ENCODE measurements around the gene CHRM5.
A peak's percentile ranks its signal among the peaks of the same experiment; 100 is the strongest.

CHRM5 gene

DNA sequence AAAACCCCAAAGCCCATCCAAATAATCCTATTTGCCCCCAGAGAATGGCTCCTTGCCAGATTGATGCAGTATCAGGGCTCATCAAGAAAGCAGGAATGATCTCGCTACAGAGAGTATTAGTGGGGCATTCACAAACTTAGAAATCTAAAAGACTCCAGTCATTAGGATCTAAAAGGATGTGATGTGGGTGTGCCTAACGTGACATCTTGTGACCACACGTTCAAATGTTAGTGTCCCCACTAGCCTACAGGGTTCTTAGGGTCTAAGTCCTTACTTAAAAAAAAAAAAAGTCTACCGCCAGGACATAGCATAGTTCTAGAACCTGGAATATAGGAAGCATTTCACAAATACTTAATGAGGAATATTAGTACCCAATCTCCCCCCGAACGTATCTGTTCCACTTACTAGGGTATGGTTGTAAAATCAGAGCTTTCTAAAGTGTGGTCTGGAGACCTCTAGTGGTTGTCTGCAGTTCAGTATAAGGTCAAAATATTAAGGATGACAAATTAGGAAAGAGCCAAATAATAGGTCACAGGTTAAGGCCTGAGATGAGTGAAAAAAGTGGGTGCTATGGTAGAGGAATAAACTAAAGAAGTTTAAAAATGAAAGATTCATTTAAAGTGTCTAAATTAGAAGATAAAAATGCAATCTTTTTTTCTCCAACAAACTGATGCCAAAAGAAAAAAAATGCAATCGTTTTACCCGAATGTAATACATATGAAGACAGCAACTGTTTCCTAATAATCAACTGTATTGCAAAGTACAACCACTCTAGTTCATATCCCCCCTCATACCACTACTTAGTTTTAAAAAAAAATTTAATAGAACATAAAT lies 4.2 kb upstream of the CHRM5 start:
- Histone ChIP-seq H3K36me3 (ENCODE audit: insufficient read depth, low read length) (no peaks in the 10 kb centered on the region), H3K27me3 (ENCODE audit: insufficient read depth, low read length, poor library complexity, severe bottlenecking) (no peaks in the 10 kb centered on the region), H3K4me3 (ENCODE audit: low read length, poor library complexity, severe bottlenecking) (no peak overlapping the region), H3K9me3 (ENCODE audit: insufficient read depth, low read depth, low read length) (no peaks in the 10 kb centered on the region), H3K79me2 (ENCODE audit: insufficient read depth, low read length) (no peaks in the 10 kb centered on the region), H3K9ac (ENCODE audit: low read depth, low read length, poor library complexity, severe bottlenecking) (no peak overlapping the region), H4K20me1 (ENCODE audit: insufficient read depth, low read length, poor library complexity, severe bottlenecking) (no peaks in the 10 kb centered on the region), H3K4me1 (ENCODE audit: insufficient read depth, low read length, poor library complexity, severe bottlenecking) (no peaks in the 10 kb centered on the region), H2AFZ (ENCODE audit: low read length) (no peak overlapping the region), H3F3A (ENCODE audit: low read depth) (no peaks in the 10 kb centered on the region), H3K4me2 (ENCODE audit: low read depth, low read length, poor library complexity, severe bottlenecking) (no peak overlapping the region), H3K9me2 (replicated peaks; ENCODE audit: low read depth, low read length) (no peaks in the 10 kb centered on the region)
- no peak for TF ChIP-seq EZH2phosphoT487 (IDR thresholded peaks at IDR 0.05; ENCODE audit: borderline replicate concordance)
- TF ChIP-seq, protein P1, sequence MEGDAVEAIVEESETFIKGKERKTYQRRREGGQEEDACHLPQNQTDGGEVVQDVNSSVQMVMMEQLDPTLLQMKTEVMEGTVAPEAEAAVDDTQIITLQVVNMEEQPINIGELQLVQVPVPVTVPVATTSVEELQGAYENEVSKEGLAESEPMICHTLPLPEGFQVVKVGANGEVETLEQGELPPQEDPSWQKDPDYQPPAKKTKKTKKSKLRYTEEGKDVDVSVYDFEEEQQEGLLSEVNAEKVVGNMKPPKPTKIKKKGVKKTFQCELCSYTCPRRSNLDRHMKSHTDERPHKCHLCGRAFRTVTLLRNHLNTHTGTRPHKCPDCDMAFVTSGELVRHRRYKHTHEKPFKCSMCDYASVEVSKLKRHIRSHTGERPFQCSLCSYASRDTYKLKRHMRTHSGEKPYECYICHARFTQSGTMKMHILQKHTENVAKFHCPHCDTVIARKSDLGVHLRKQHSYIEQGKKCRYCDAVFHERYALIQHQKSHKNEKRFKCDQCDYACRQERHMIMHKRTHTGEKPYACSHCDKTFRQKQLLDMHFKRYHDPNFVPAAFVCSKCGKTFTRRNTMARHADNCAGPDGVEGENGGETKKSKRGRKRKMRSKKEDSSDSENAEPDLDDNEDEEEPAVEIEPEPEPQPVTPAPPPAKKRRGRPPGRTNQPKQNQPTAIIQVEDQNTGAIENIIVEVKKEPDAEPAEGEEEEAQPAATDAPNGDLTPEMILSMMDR (conservative IDR thresholded peaks at IDR 0.05; ENCODE audit: low read length), result peak; percentile 94

DNA sequence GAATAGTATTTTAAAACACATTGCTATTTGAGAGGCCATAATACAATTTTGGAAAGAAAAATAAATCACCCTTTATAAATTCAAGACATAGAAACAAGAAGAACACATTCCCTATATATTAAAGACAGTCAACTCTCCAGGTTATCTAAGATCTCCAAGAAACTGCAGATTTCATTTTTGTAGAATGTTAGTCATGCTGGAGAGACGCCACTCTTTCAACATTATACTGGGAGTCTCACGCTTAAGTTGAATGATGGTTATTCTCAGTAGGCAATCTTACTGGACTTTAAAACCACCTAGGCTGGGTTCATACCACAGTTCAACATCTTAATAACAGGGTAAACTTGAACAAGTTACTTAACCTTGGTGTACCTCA lies 3.6 kb upstream of the CHRM5 start:
- H3K79me2 ChIP-seq (ENCODE audit: insufficient read depth, low read length), result no peaks in the 10 kb centered on the region
- TF ChIP-seq, protein P1 (conservative IDR thresholded peaks at IDR 0.05; ENCODE audit: low read length), result no peak
- TF ChIP-seq EZH2phosphoT487 (IDR thresholded peaks at IDR 0.05; ENCODE audit: borderline replicate concordance), result no peak

DNA sequence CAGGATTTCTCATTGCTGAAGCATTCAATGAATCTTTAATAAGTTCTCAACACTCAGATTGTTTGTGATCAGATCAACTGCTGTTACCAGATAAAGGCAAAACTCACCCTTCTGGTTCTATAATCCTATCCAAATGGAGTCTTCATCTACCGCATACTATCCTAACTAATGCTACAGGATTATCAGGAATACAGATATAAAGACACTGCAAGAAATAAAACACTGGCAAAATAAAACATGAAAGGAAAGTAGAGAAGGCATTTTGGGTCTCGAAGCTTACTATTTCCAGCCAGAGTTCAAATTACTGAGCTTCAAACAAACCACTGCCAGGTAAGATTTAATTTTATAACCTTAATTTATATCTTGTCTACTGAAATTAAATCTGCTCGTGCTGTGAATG lies 524 bp downstream of the CHRM5 start:
- no peak overlapping the region for H2AFZ ChIP-seq (ENCODE audit: low read length)
- no peaks in the 10 kb centered on the region for H3K9me3 ChIP-seq (ENCODE audit: insufficient read depth, low read depth, low read length)
- no peak overlapping the region for H3K4me2 ChIP-seq (ENCODE audit: low read depth, low read length, poor library complexity, severe bottlenecking)
- no peak for TF ChIP-seq EZH2phosphoT487 (IDR thresholded peaks at IDR 0.05; ENCODE audit: borderline replicate concordance)
- TF ChIP-seq, protein P1 (conservative IDR thresholded peaks at IDR 0.05; ENCODE audit: low read length), result no peak
- no peak overlapping the region for H3K4me3 ChIP-seq (ENCODE audit: low read length, poor library complexity, severe bottlenecking)
- no peaks in the 10 kb centered on the region for H3K79me2 ChIP-seq (ENCODE audit: insufficient read depth, low read length)
- H3F3A ChIP-seq (ENCODE audit: low read depth), result no peaks in the 10 kb centered on the region
- no peaks in the 10 kb centered on the region for H4K20me1 ChIP-seq (ENCODE audit: insufficient read depth, low read length, poor library complexity, severe bottlenecking)
- no peaks in the 10 kb centered on the region for H3K36me3 ChIP-seq (ENCODE audit: insufficient read depth, low read length)
- no peaks in the 10 kb centered on the region for H3K4me1 ChIP-seq (ENCODE audit: insufficient read depth, low read length, poor library complexity, severe bottlenecking)
- no peaks in the 10 kb centered on the region for H3K27me3 ChIP-seq (ENCODE audit: insufficient read depth, low read length, poor library complexity, severe bottlenecking)
- H3K9ac ChIP-seq (ENCODE audit: low read depth, low read length, poor library complexity, severe bottlenecking), result no peak overlapping the region
- H3K9me2 ChIP-seq (replicated peaks; ENCODE audit: low read depth, low read length), result no peaks in the 10 kb centered on the region

More for the DNA sequence above, 3.6 kb upstream of the CHRM5 start:
- Histone ChIP-seq H3K9me2 (replicated peaks; ENCODE audit: low read depth, low read length) (no peaks in the 10 kb centered on the region), H3K9me3 (ENCODE audit: insufficient read depth, low read depth, low read length) (no peaks in the 10 kb centered on the region), H2AFZ (ENCODE audit: low read length) (no peak overlapping the region), H3F3A (ENCODE audit: low read depth) (no peaks in the 10 kb centered on the region), H3K36me3 (ENCODE audit: insufficient read depth, low read length) (no peaks in the 10 kb centered on the region), H3K9ac (ENCODE audit: low read depth, low read length, poor library complexity, severe bottlenecking) (no peak overlapping the region), H3K27me3 (ENCODE audit: insufficient read depth, low read length, poor library complexity, severe bottlenecking) (no peaks in the 10 kb centered on the region), H3K4me3 (ENCODE audit: low read length, poor library complexity, severe bottlenecking) (no peak overlapping the region), H3K4me2 (ENCODE audit: low read depth, low read length, poor library complexity, severe bottlenecking) (no peak overlapping the region), H4K20me1 (ENCODE audit: insufficient read depth, low read length, poor library complexity, severe bottlenecking) (no peaks in the 10 kb centered on the region), H3K4me1 (ENCODE audit: insufficient read depth, low read length, poor library complexity, severe bottlenecking) (no peaks in the 10 kb centered on the region)
